HepG2 (cell line): ENCODE results near the gene WWC1. TPM values are rescaled to one million over a fixed set of nuclear protein-coding genes. Genes with fewer than 3 reads are reported as not detected.

Experiments
- ATAC-seq: fragments of 200-7000 bp; cut with Tn5 transposase; 3 replicates; pipeline ENCODE4 v1.9.1; 2020; ENCODE audit warnings: mild to moderate bottlenecking, moderate library complexity
- BruUV-seq: library from RNA; stranded (reverse); fragments of 400-500 nt; replicated peaks from 2 replicates; lab custom pipeline; 2021; lab: Mats Ljungman, UMichigan
- CTCF ChIA-PET: fragments of 300-600 bp; formaldehyde crosslinking; extraction: SDS; loops from one replicate; lab custom pipeline; 2021; ENCODE audit warnings: low total read pairs, inconsistent platforms, low intra/inter-chr PET ratio; lab: Yijun Ruan, JAX
- POLR2A ChIA-PET: fragments of 350-600 bp; sonication (Branson Sonifier 250); formaldehyde crosslinking; loops from one replicate; lab custom pipeline; 2020; ENCODE audit warnings: antibody characterized with exemption, inconsistent platforms; lab: Yijun Ruan, JAX
- DNase-seq: peaks from one replicate; pipeline ENCODE4 v3.0.0-alpha.2; 2015; ENCODE audit warnings: low spot score
- FAIRE-seq: peaks from 3 replicates; lab custom pipeline; 2011; peaks lifted over from hg19 to GRCh38; lab: Jason Lieb, UNC
- H2AFZ ChIP-seq: one replicate; pipeline ENCODE4 v1.6.1; 2011; ENCODE audit warnings: low read length, inconsistent platforms
- H3K27ac ChIP-seq: fragments of 300-600 bp; 3 replicates; pipeline ENCODE4 v1.8.0; 2011; ENCODE audit warnings: mixed run types, mild to moderate bottlenecking, mixed read lengths, low read length, inconsistent platforms; ENCODE audit not compliant: insufficient read depth; ENCODE audit errors: extremely low read length
- H3K27me3 ChIP-seq, 2 experiments: fragments of 200-600 bp in 1 of 2; 2 replicates in 1 of 2; 3 replicates in 1 of 2; pipeline versions ENCODE4 v1.6.0 to v1.8.0; 2011; ENCODE audit warnings: low read length in 2 of 2, mild to moderate bottlenecking in 2 of 2, moderate library complexity in 2 of 2, inconsistent platforms in 1 of 2; ENCODE audit not compliant: insufficient read depth in 2 of 2, control insufficient read depth in 1 of 2
- H3K36me3 ChIP-seq, 2 experiments: fragments of 200-600 bp in 1 of 2; replicated peaks in 1 of 2; 2 replicates in 1 of 2; 3 replicates in 1 of 2; pipeline versions ENCODE4 v1.5.1 to v1.8.0; 2011; ENCODE audit warnings: low read length in 2 of 2, inconsistent platforms in 1 of 2; ENCODE audit not compliant: insufficient read depth in 2 of 2, control insufficient read depth in 1 of 2
- H3K4me1 ChIP-seq: 2 replicates; pipeline ENCODE4 v1.5.1; 2012; ENCODE audit warnings: low read length, inconsistent platforms; ENCODE audit not compliant: insufficient read depth
- H3K4me2 ChIP-seq: 2 replicates; pipeline ENCODE4 v1.6.0; 2011; ENCODE audit warnings: low read depth, low read length, inconsistent platforms
- H3K4me3 ChIP-seq, 3 experiments: fragments of 200-600 bp in 1 of 3; sonication (generic), shearing (Covaris generic) in 1 of 3; replicated peaks in 1 of 3; 2 replicates each; pipeline ENCODE4 v1.5.1; 2011 to 2016; ENCODE audit warnings: low read length in 3 of 3, inconsistent platforms in 2 of 3, low read depth in 2 of 3, mild to moderate bottlenecking in 2 of 3, control low read depth in 1 of 3, mixed read lengths in 1 of 3; ENCODE audit not compliant: insufficient read depth in 1 of 3
- H3K79me2 ChIP-seq: one replicate; pipeline ENCODE4 v1.6.1; 2011; ENCODE audit warnings: low read length, inconsistent platforms; ENCODE audit not compliant: insufficient read depth
- H3K9ac ChIP-seq: 2 replicates; pipeline ENCODE4 v1.6.0; 2011; ENCODE audit warnings: mild to moderate bottlenecking, low read depth, low read length, inconsistent platforms; ENCODE audit not compliant: insufficient read depth
- H3K9me3 ChIP-seq: 2 replicates; pipeline ENCODE4 v1.5.1; 2012; ENCODE audit warnings: mild to moderate bottlenecking, low read length
- H4K20me1 ChIP-seq: 2 replicates; pipeline ENCODE4 v1.6.0; 2011; ENCODE audit warnings: inconsistent platforms, mild to moderate bottlenecking, low read length, moderate library complexity; ENCODE audit not compliant: insufficient read depth
- CSRNP1 ChIP-seq: sonication (generic); formaldehyde crosslinking; IDR thresholded peaks from 2 replicates; pipeline ENCODE4 v1.8.1; 2023; ENCODE audit warnings: mild to moderate bottlenecking, missing genetic modification reagents
- SETDB1 ChIP-seq: sonication (generic); formaldehyde crosslinking; IDR thresholded peaks from 2 replicates; pipeline ENCODE4 v1.5.1; 2020; ENCODE audit warnings: missing genetic modification reagents, mild to moderate bottlenecking, borderline replicate concordance
- SIX4 ChIP-seq: sonication (generic); formaldehyde crosslinking; IDR thresholded peaks from 2 replicates; pipeline ENCODE4 v1.4.0; 2020; ENCODE audit warnings: missing genetic modification reagents
- ZNF101 ChIP-seq: sonication (generic); formaldehyde crosslinking; IDR thresholded peaks from 2 replicates; pipeline ENCODE4 v1.4.0; 2020; ENCODE audit warnings: mild to moderate bottlenecking, low read depth, missing genetic modification reagents, borderline replicate concordance
- ZNF138 ChIP-seq: sonication (generic); formaldehyde crosslinking; IDR thresholded peaks from 2 replicates; pipeline ENCODE4 v1.5.0; 2020; ENCODE audit warnings: mild to moderate bottlenecking, low read depth, missing genetic modification reagents
- ZNF552 ChIP-seq: sonication (generic); formaldehyde crosslinking; IDR thresholded peaks from 2 replicates; pipeline ENCODE4 v1.9.0; 2022; ENCODE audit warnings: missing genetic modification reagents, mild to moderate bottlenecking, borderline replicate concordance
- WGBS: methylation state at CpG from one replicate; pipeline ENCODE4 v1.1.6; 2017; ENCODE audit warnings: low lambda C conversion rate; 5-methylcytosine and 5-hydroxymethylcytosine counted together
- in situ Hi-C: cut with HindIII; loops from 2 replicates; pipeline ENCODE4 v1.10.0; 2017; ENCODE audit warnings: low pct_unique_long_range_greater_than_20kb; ENCODE audit not compliant: extremely low pct_ligation_motif_present
- intact Hi-C: fragments of 100-400 bp; cut with micrococcal nuclease; formaldehyde crosslinking; loops from one replicate; pipeline ENCODE4 v1.10.0; 2022; ENCODE audit not compliant: unreplicated experiment
- polyA plus RNA-seq, 8 experiments: library from polyadenylated mRNA; depleted of rRNA in 3 of 8; stranded (reverse) in 7 of 8; unstranded in 1 of 8; fragments of >200 nt; fragmentation: Illumina TruSeq in 4 of 8; extraction: Trizol in 4 of 8; gene quantifications; 2 replicates each; pipeline versions ENCODE4 v1.2.1 to v1.2.3, GENCODE V29; 2011 to 2016; ENCODE audit warnings: low read depth in 4 of 8, missing spikeins in 1 of 8, mixed read lengths in 1 of 8; ENCODE audit not compliant: insufficient read depth in 1 of 8
- total RNA-seq, 5 experiments: library from RNA; depleted of rRNA; stranded (reverse); fragments of >200 nt; fragmentation: Illumina TruSeq; extraction: Trizol; gene quantifications; 2 replicates each; pipeline ENCODE4 v1.2.3, GENCODE V29; 2016; ENCODE audit warnings: low read depth in 1 of 5

WWC1 gene
- total and polyA plus RNA-seq, 2 of the 13 experiments (the other 11 are each of a cell fraction or from before 2014, with no cell fraction given): 8.3 to 17.9 TPM

DNA sequence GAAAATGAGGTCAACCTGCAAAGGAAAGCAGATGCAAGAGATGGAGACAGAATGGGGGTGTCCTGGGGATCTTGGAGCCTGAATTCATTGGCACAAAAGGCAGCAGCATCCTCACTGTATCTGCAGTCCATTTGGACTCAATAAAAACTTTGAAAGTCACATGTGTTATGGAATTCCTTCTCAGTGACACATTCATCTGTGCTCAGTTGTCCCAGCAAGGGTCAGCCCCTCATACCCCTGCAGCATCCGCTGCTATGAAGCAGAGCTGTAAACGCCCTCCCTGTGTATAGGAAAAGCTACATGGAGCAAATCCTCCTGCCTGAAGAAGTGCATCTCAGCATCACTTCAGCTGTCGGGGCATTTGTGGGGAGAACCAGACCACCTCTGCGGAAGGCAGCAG is 180.3 kb downstream of the WWC1 start:
- WGBS: 93% methylated on average over 3 of the region's 4 CpGs
- ATAC-seq (no peak), FAIRE-seq (no peak), DNase-seq (no peak)
- BruUV-seq: no TSS peak
- in situ Hi-C loops: no loop called here
- Histone ChIP-seq H3K27ac (no peak overlapping the region), H3K9ac (no peak overlapping the region), H3K36me3 (peaks cover 4 to 23% of the 10 kb centered on the region in 2 experiments; a peak in 3 of 5 replicates), H3K9me3 (no peaks in the 10 kb centered on the region), H3K4me1 (no peaks in the 10 kb centered on the region), H3K4me3 (no peak overlapping the region), H4K20me1 (no peaks in the 10 kb centered on the region), H2AFZ (no peak overlapping the region), H3K4me2 (no peak overlapping the region), H3K79me2 (no peaks in the 10 kb centered on the region), H3K27me3 (no peaks in the 10 kb centered on the region)
- no peak for TF ChIP-seq ZNF101 (CRISPR knock-in tag)
- intact Hi-C loops: no loop called here
- ChIA-PET POLR2A (no interaction called here), CTCF (no interaction called here)

- POLR2A ChIA-PET: no interaction called here
- no peak for DNase-seq
These were observed 180.9 kb downstream of the WWC1 start for GRCh38 chr5:168472329-168472728.

More at GRCh38 chr5:168472329-168472728, 180.9 kb downstream of the WWC1 start:
- Histone ChIP-seq H3K36me3 (peaks cover 4 to 23% of the 10 kb centered on the region in 2 experiments; a peak in 3 of 5 replicates), H3K9ac (no peak overlapping the region), H2AFZ (no peak overlapping the region), H3K4me2 (no peak overlapping the region), H3K4me1 (no peaks in the 10 kb centered on the region), H4K20me1 (no peaks in the 10 kb centered on the region), H3K27me3 (no peaks in the 10 kb centered on the region)
- intact Hi-C loops: no loop called here
- ATAC-seq: no peak
- TF ChIP-seq SETDB1 (no peak), ZNF138 (CRISPR knock-in tag) (no peak), SIX4 (no peak), ZNF552 (CRISPR knock-in tag) (no peak), CSRNP1 (CRISPR knock-in tag) (no peak)
- TF ChIP-seq, all 625 proteins: peak for 0
- no peak overlapping the region for H3K4me3 ChIP-seq
- BruUV-seq: no TSS peak
- in situ Hi-C loops: no loop called here
- CTCF ChIA-PET: no interaction called here
- no peaks in the 10 kb centered on the region for H3K9me3 ChIP-seq
- H3K27ac ChIP-seq: no peak overlapping the region
- H3K79me2 ChIP-seq: no peaks in the 10 kb centered on the region
- FAIRE-seq: no peak
- 89% methylated on average over 5 of the region's 5 CpGs for WGBS
